Fibroblast of the aortic adventitia (primary cell): ENCODE measurements around the gene NNAT. TPM values are rescaled to one million over a fixed set of nuclear protein-coding genes. Genes with fewer than 3 reads are reported as not detected.

Experiments
- DNase-seq: peaks from one replicate; pipeline ENCODE4 v3.0.0-alpha.2; 2010; ENCODE audit warnings: low read depth
- H3K4me3 ChIP-seq: 2 replicates; pipeline ENCODE4 v1.5.1; 2011; ENCODE audit warnings: low read depth, mild to moderate bottlenecking, control low read depth, low read length, moderate library complexity
- CTCF ChIP-seq: IDR thresholded peaks from 2 replicates; pipeline ENCODE4 v1.5.1; 2011; ENCODE audit warnings: mild to moderate bottlenecking, low read length, control low read depth, inconsistent platforms; ENCODE audit not compliant: insufficient read depth
- total RNA-seq: library from RNA; depleted of rRNA; stranded (reverse); fragments of >200 nt; gene quantifications from 2 replicates; pipeline ENCODE4 v1.2.3, GENCODE V29; 2012; ENCODE audit warnings: low replicate concordance

Gene NNAT
- total RNA-seq, 1 donor = 0.36 TPM

- no peak for TF ChIP-seq CTCF
- no peak for DNase-seq
- H3K4me3 ChIP-seq = no peak overlapping the region
Observed at GRCh38 chr20:37492096-37492625, 28.9 kb upstream of the NNAT start.

DNA sequence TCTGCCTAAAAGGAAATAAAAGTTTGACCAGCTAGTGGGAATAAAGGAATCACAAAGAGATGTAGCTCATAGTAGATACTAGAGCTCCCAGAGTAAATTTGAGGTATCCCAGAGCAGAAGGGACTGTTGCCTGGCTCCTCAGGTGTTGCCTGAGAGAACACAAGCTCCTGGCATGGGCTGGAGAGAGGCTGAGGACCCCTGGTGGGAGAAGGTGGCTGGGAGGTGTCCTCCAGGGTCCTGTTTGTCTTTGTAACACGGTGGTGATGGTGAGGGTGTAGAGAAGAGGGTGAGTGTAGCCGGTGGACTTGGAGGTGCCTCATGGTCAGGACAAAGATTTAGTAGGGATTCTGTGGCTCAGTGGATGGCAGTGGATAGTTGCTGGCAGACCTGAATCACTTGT is 28.1 kb upstream of the NNAT start:
- no peak for DNase-seq

DNA sequence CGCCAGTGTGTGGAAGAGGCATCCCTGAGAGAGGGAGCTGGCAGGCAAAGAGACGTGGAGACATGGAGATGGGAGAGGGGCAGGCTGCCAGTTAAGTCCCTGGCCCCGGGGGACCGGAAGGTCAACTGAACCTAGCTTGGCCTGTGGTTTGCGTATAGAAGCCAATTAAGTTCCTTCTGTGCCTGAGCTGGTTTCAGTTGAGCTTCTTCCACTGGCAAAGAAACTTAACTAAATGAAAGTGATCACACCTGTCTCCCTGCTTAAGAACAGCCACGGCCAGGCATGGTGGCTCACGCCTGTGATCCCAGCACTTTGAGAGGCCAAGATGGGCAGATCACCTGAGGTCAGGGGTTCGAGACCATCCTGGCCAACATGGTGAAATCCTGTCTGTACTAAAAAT is 26.7 kb upstream of the NNAT start:
- no peak overlapping the region for H3K4me3 ChIP-seq
- DNase-seq = no peak
- no peak for TF ChIP-seq CTCF

More for the DNA sequence above, 28.1 kb upstream of the NNAT start:
- H3K4me3 ChIP-seq = no peak overlapping the region
- no peak for TF ChIP-seq CTCF

DNA sequence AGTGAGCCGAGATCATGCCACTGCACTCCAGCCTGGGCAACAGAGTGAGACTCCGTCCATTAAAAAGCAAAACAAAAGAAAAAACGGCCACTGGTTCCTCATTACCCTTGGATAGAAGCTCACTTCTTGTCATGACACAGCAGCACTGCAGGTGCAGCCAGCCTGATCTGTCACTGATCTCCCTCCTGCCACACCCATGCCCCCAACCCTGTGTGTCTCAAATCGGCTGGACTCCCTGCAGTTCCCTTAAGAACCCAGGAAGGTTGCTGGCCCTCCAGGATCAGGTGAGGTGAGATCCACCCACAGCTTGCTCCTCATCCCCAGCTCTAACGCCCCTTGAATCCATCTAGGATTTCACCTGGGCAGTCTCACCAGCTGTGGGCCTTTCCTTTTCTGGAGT is 26.3 kb upstream of the NNAT start:
- TF ChIP-seq CTCF = no peak
- no peak overlapping the region for H3K4me3 ChIP-seq

DNA sequence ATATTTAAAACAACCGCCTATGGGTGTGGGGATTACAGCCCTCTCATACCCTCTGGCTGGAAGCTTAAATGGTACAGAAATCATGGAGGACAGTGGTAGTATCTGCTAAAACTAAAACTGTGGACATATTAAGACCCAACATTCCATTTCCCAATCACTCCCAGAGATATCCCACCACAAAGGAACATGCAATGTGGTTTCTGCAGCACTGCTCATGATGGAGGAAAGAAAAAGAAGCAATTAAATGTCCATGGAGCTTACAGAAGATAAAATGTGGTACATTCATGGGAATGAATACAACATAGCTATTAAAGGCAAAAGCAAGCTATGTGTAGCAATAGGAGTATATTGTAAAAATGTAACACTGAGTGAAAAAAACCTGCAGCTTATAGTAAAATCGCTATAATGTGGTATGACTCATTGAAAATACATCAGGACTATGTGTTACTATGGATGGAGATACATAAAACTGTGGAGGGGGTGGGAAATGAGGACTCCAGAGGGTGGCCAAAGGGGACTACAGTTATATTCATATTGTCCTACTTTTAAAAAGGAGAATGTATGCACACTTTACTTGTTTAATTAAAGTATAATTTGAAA is 22.9 kb upstream of the NNAT start:
- TF ChIP-seq CTCF = no peak
- no peak overlapping the region for H3K4me3 ChIP-seq
- no peak for DNase-seq

More for the DNA sequence above, 26.3 kb upstream of the NNAT start:
- DNase-seq = no peak

- no peak for DNase-seq
- TF ChIP-seq CTCF = no peak
Observed at GRCh38 chr20:37500311-37500710, 20.7 kb upstream of the NNAT start.

DNA sequence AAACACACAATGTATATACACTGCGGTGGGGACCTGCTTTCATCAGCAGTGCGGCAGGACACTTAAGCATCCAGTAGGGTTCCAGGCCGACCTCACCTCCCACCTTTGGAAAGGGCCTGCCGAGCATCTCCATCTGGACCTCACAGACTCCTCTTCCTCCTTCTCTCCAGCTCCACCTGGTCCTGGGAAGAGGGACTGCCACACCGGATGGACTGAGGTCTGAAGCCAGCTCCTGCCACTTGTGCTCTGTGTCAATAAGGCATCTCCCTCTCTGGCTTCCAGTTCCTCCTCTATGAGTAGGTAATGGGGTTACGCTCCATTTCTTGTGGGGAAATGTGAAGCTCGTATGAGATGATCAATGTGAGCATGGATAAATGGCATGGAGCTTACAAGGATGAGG is 19.1 kb upstream of the NNAT start:
- TF ChIP-seq CTCF = no peak
- no peak overlapping the region for H3K4me3 ChIP-seq
- no peak for DNase-seq

More at GRCh38 chr20:37500311-37500710, 20.7 kb upstream of the NNAT start:
- H3K4me3 ChIP-seq = no peak overlapping the region
